WERI-Rb-1 (cell line): ENCODE measurements around the gene SMG7.
A peak's percentile ranks its signal among the peaks of the same experiment; 100 is the strongest.

Experiments
- DNase-seq: peaks from one replicate; pipeline ENCODE4 v3.0.0-alpha.2; 2020
- H3K27ac ChIP-seq: fragments of 250-450 bp; sonication (Bioruptor Pico); 2 replicates; pipeline ENCODE4 v1.5.1; 2020; ENCODE audit warnings: mild to moderate bottlenecking, moderate library complexity
- H3K27me3 ChIP-seq: fragments of 250-450 bp; sonication (Bioruptor Pico); 2 replicates; pipeline ENCODE4 v1.5.1; 2021; ENCODE audit warnings: mild to moderate bottlenecking, low read depth, moderate library complexity; ENCODE audit not compliant: insufficient read depth, severe bottlenecking
- H3K36me3 ChIP-seq: fragments of 250-450 bp; sonication (Bioruptor Pico); 2 replicates; pipeline ENCODE4 v1.5.1; 2020; ENCODE audit warnings: mild to moderate bottlenecking, moderate library complexity
- H3K4me3 ChIP-seq: 2 replicates; pipeline ENCODE4 v1.5.1; 2011; ENCODE audit warnings: low read depth, mild to moderate bottlenecking, control low read depth, low read length
- H3K9me3 ChIP-seq: fragments of 250-450 bp; sonication (Bioruptor Pico); 2 replicates; pipeline ENCODE4 v1.5.1; 2021; ENCODE audit warnings: mild to moderate bottlenecking, moderate library complexity; ENCODE audit not compliant: severe bottlenecking
- TF ChIP-seq, protein P1 (sequence below): IDR thresholded peaks from 2 replicates; pipeline ENCODE4 v1.5.1; 2011; ENCODE audit warnings: low read depth, mild to moderate bottlenecking, control low read depth, inconsistent platforms, low read length

SMG7 gene

DNA sequence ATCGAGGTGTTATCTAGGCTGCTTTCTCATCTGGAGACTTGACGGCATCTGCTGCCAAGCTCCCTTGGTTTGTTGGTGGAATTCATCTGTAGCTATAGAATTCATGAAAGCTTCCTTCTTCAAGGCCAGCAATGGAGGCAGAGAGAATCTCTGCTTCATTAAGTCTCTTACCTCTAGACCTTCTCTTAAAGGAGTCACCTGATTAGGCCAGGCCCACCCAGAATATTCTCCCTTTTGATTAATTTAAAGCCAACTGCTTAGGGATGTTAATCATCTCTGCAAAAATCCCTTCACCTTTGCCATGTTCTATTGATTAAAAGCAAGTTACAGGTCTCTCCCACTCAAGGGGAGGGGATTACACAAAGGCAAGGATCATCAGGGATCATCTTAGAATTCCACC, 123.2 kb downstream of the SMG7 start:
- Histone ChIP-seq H3K36me3 (no peaks in the 10 kb centered on the region), H3K27me3 (no peaks in the 10 kb centered on the region), H3K9me3 (no peaks in the 10 kb centered on the region), H3K4me3 (no peak overlapping the region), H3K27ac (no peak overlapping the region)
- TF ChIP-seq, protein P1, sequence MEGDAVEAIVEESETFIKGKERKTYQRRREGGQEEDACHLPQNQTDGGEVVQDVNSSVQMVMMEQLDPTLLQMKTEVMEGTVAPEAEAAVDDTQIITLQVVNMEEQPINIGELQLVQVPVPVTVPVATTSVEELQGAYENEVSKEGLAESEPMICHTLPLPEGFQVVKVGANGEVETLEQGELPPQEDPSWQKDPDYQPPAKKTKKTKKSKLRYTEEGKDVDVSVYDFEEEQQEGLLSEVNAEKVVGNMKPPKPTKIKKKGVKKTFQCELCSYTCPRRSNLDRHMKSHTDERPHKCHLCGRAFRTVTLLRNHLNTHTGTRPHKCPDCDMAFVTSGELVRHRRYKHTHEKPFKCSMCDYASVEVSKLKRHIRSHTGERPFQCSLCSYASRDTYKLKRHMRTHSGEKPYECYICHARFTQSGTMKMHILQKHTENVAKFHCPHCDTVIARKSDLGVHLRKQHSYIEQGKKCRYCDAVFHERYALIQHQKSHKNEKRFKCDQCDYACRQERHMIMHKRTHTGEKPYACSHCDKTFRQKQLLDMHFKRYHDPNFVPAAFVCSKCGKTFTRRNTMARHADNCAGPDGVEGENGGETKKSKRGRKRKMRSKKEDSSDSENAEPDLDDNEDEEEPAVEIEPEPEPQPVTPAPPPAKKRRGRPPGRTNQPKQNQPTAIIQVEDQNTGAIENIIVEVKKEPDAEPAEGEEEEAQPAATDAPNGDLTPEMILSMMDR: no peak
- peak; percentile 50 for DNase-seq

DNA sequence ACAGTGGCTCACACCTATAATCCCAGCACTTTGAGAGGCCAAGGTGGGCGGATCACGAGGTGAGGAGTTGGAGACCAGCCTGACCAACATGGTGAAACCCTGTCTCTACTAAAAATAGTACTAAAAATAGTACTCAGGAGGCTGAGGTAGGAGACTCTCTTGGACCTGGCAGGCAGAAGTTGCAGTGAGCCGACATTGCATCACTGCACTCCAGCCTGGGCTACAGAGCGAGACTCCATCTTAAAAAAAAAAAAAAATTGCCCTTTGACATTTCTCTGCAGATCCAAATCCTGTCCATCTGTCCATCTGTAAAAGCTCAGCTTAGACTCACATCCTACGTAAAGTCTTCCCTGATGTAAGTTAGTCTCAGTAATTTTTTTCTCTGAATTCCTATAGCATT, 124.2 kb downstream of the SMG7 start:
- no peaks in the 10 kb centered on the region for H3K9me3 ChIP-seq
- no peaks in the 10 kb centered on the region for H3K27me3 ChIP-seq
- H3K4me3 ChIP-seq: no peak overlapping the region
- DNase-seq: no peak
- no peaks in the 10 kb centered on the region for H3K36me3 ChIP-seq
- TF ChIP-seq, protein P1: no peak
- H3K27ac ChIP-seq: no peak overlapping the region

DNA sequence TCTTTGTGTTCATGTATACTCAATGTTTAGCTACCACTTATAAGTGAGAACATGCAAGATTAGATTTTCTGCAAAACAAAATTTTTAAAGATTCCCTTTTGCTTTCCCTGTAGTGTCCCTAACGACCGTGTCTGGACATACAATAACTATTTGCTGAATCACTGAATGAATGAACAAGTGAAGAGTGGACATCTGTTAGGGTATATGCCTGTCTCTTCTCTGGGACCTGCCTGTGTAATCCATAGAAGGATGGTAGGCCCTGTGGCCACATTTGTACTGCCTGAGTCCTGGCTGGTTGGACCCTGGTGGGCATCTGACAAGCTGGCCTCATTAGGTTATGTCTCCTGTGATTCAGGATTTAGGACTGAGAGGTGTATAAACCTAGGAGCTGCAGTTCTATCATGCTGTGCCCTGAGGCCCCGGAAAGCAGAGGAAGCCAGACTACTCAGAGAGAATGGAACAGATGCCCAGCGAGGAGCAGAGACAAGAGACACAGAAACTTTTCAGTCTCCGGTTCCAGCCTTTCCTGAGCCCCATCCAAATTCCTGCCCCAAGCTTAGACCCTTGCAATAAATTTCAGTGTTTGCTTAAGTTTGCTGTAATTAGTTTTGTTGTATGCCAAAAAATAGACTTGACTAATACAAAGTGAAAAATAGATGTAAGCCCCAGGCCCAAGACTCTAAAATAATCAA, 125.5 kb downstream of the SMG7 start:
- TF ChIP-seq, protein P1: no peak
- no peak overlapping the region for H3K4me3 ChIP-seq
- no peaks in the 10 kb centered on the region for H3K9me3 ChIP-seq
- H3K27ac ChIP-seq: no peak overlapping the region
- no peaks in the 10 kb centered on the region for H3K27me3 ChIP-seq
- DNase-seq: no peak
- H3K36me3 ChIP-seq: no peaks in the 10 kb centered on the region

DNA sequence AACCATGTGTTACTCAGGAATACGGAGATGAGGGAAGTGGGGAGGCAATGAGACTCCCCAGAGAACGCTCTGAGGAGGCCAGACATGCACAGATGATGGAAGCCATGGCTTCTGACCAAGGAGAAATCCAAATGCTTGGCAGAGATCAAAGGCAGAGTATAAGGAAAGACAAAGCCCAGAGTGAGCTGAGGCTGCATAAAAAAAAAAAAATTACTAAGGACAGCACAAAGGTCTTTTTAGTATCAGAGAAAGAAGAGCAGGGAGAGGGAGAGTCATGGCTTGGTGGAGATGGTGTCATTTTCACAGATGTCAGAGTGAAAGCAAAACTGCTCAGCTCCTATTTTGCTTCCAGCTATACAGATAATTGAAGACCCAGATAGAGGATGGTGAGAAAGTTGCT, 126.1 kb downstream of the SMG7 start:
- Histone ChIP-seq H3K27ac (no peak overlapping the region), H3K4me3 (no peak overlapping the region), H3K36me3 (no peaks in the 10 kb centered on the region), H3K9me3 (no peaks in the 10 kb centered on the region), H3K27me3 (no peaks in the 10 kb centered on the region)
- TF ChIP-seq, protein P1: no peak
- no peak for DNase-seq

DNA sequence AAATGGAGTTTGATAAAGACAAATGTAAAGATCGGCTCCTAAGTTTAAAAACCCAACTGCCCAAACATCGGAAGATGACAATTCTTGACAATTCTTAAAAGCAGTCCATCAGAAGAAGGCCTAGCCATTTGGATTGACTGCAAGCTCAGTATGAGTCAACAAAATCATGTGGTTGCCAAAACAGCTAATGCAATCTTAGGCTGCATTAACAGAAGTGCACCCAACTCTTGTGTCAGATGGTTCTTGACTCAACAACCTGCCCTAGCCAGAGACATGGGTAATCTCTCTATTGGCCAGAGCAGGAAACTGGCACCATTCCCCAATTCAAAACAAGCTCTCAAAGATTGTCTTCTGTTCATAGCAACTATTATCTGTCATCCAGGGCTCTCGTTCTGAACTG, 127.8 kb downstream of the SMG7 start:
- no peak for DNase-seq
- TF ChIP-seq, protein P1: no peak
- H3K27ac ChIP-seq: no peak overlapping the region

DNA sequence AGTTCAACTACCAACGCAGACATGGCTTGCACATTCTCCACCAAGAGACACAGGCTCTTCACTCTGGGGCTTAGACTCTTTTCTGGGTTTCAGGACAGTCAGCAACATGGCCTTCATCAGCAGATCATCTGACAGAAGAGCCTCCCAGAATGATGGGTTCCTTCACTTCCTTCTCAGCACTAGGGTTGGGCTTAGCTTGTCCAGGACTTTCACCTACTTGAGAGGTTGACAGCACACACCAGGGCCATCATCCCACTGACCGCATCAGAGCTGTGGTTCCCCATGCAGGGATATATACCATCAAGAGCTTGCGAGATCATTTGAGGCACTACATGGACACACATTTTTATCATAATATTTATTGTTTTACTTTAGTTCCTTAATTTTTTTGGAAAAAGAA, 128.3 kb downstream of the SMG7 start:
- no peaks in the 10 kb centered on the region for H3K36me3 ChIP-seq
- no peaks in the 10 kb centered on the region for H3K27me3 ChIP-seq
- no peak overlapping the region for H3K27ac ChIP-seq
- no peaks in the 10 kb centered on the region for H3K9me3 ChIP-seq
- no peak overlapping the region for H3K4me3 ChIP-seq
- TF ChIP-seq, protein P1: no peak
- no peak for DNase-seq

More for the DNA sequence above, 127.8 kb downstream of the SMG7 start:
- Histone ChIP-seq H3K27me3 (no peaks in the 10 kb centered on the region), H3K36me3 (no peaks in the 10 kb centered on the region), H3K9me3 (no peaks in the 10 kb centered on the region), H3K4me3 (no peak overlapping the region)
